IMR-90 (cell line): ENCODE data around the gene CMTM8. TPM values are rescaled to one million over a fixed set of nuclear protein-coding genes. Genes with fewer than 3 reads are reported as not detected.

ENCODE experiments used
- ATAC-seq: fragments of 200-7000 bp; cut with Tn5 transposase; 2 replicates; pipeline ENCODE4 v1.9.1; 2020; ENCODE audit warnings: low read depth, mild to moderate bottlenecking, moderate library complexity
- BruUV-seq: library from RNA; stranded (reverse); fragments of 400-500 nt; replicated peaks from 2 replicates; lab custom pipeline; 2021; lab: Mats Ljungman, UMichigan
- CTCF ChIA-PET: fragments of 300-600 bp; formaldehyde crosslinking; extraction: SDS; loops from one replicate; lab custom pipeline; 2021; ENCODE audit warnings: antibody characterized with exemption; lab: Yijun Ruan, JAX
- POLR2A ChIA-PET: fragments of 300-600 bp; sonication (Branson Sonifier 250); formaldehyde crosslinking; loops from one replicate; lab custom pipeline; 2022; ENCODE audit warnings: antibody characterized with exemption; ENCODE audit not compliant: unreplicated experiment; lab: Charles Lee
- DNase-seq: peaks from one replicate; pipeline ENCODE4 v3.0.0; 2013
- H2AFZ ChIP-seq: replicated peaks from 2 replicates; pipeline ENCODE3; 2013; ENCODE audit warnings: low read length, mild to moderate bottlenecking; ENCODE audit not compliant: poor library complexity
- H2AK5ac ChIP-seq: 2 replicates; pipeline ENCODE4 v1.6.1; 2013; ENCODE audit warnings: low read depth, low read length, inconsistent platforms
- H2AK9ac ChIP-seq: replicated peaks from 2 replicates; pipeline ENCODE3; 2013; ENCODE audit warnings: mild to moderate bottlenecking, low read depth, low read length, moderate library complexity; ENCODE audit not compliant: poor library complexity
- H2BK120ac ChIP-seq: 2 replicates; pipeline ENCODE4 v1.6.1; 2013; ENCODE audit warnings: low read depth, low read length, inconsistent platforms
- H2BK15ac ChIP-seq: 3 replicates; pipeline ENCODE4 v1.6.1; 2013; ENCODE audit warnings: low read depth, low read length, inconsistent platforms
- H2BK20ac ChIP-seq: 2 replicates; pipeline ENCODE4 v1.6.1; 2013; ENCODE audit warnings: low read depth, mild to moderate bottlenecking, inconsistent platforms, low read length, moderate library complexity
- H2BK5ac ChIP-seq: 2 replicates; pipeline ENCODE4 v1.6.1; 2013; ENCODE audit warnings: mild to moderate bottlenecking, low read depth, low read length, inconsistent platforms; ENCODE audit not compliant: poor library complexity, severe bottlenecking
- H3K14ac ChIP-seq: replicated peaks from 2 replicates; pipeline ENCODE4 v1.6.1; 2013; ENCODE audit warnings: low read depth, low read length, inconsistent platforms
- H3K18ac ChIP-seq: 2 replicates; pipeline ENCODE4 v1.6.1; 2013; ENCODE audit warnings: low read depth, low read length, control low read depth
- H3K23ac ChIP-seq: 2 replicates; pipeline ENCODE4 v1.6.1; 2013; ENCODE audit warnings: low read depth, low read length, inconsistent platforms
- H3K27ac ChIP-seq: 2 replicates; pipeline ENCODE4 v1.5.1; 2013; ENCODE audit warnings: mild to moderate bottlenecking, control low read depth, low read length; ENCODE audit not compliant: insufficient read depth
- H3K27me3 ChIP-seq: 2 replicates; pipeline ENCODE4 v1.6.1; 2013; ENCODE audit warnings: low read length; ENCODE audit not compliant: control insufficient read depth, insufficient read depth
- H3K36me3 ChIP-seq: 2 replicates; pipeline ENCODE4 v1.6.1; 2013; ENCODE audit warnings: low read length, mixed read lengths; ENCODE audit not compliant: control insufficient read depth, insufficient read depth
- H3K4ac ChIP-seq: 2 replicates; pipeline ENCODE4 v1.6.1; 2013; ENCODE audit warnings: low read depth, low read length, inconsistent platforms
- H3K4me1 ChIP-seq: 2 replicates; pipeline ENCODE4 v1.6.1; 2013; ENCODE audit warnings: low read length, mixed read lengths; ENCODE audit not compliant: control insufficient read depth, insufficient read depth
- H3K4me2 ChIP-seq: 2 replicates; pipeline ENCODE4 v1.6.1; 2013; ENCODE audit warnings: low read depth, mild to moderate bottlenecking, control low read depth, low read length, moderate library complexity
- H3K4me3 ChIP-seq: 2 replicates; pipeline ENCODE4 v1.5.1; 2013; ENCODE audit warnings: low read depth, mild to moderate bottlenecking, control low read depth, low read length, moderate library complexity; ENCODE audit not compliant: insufficient read depth
- H3K56ac ChIP-seq: 2 replicates; pipeline ENCODE4 v1.6.1; 2013; ENCODE audit warnings: low read length, inconsistent platforms; ENCODE audit not compliant: insufficient read depth; ENCODE audit errors: extremely low read depth
- H3K79me1 ChIP-seq, 2 experiments: 2 replicates each; pipeline ENCODE4 v1.6.1; 2013; ENCODE audit warnings: low read length in 2 of 2, inconsistent platforms in 1 of 2, low read depth in 1 of 2
- H3K9ac ChIP-seq: 2 replicates; pipeline ENCODE4 v1.6.1; 2013; ENCODE audit warnings: low read depth, low read length, control low read depth
- H3K9me1 ChIP-seq: 2 replicates; pipeline ENCODE4 v1.6.1; 2013; ENCODE audit warnings: low read length, inconsistent platforms; ENCODE audit not compliant: insufficient read depth
- H3K9me3 ChIP-seq: 2 replicates; pipeline ENCODE4 v1.6.1; 2013; ENCODE audit warnings: low read length; ENCODE audit not compliant: control insufficient read depth, insufficient read depth
- H4K20me1 ChIP-seq: 2 replicates; pipeline ENCODE4 v1.6.1; 2013; ENCODE audit warnings: low read length, inconsistent platforms; ENCODE audit not compliant: insufficient read depth
- H4K5ac ChIP-seq: 2 replicates; pipeline ENCODE4 v1.6.1; 2013; ENCODE audit warnings: mild to moderate bottlenecking, low read depth, low read length, control low read depth
- H4K8ac ChIP-seq, 2 experiments: 2 replicates each; pipeline ENCODE4 v1.6.1; 2013; ENCODE audit warnings: low read depth in 2 of 2, low read length in 2 of 2, control low read depth in 1 of 2, inconsistent platforms in 1 of 2
- H4K91ac ChIP-seq: 2 replicates; pipeline ENCODE4 v1.6.1; 2013; ENCODE audit warnings: low read depth, low read length, inconsistent platforms; ENCODE audit not compliant: insufficient read depth
- BHLHE40 ChIP-seq: fragments of 150-350 bp; IDR thresholded peaks from 2 replicates; pipeline ENCODE4 v1.6.1; 2016; ENCODE audit warnings: mild to moderate bottlenecking, low read depth, low read length
- CEBPB ChIP-seq: IDR thresholded peaks from 2 replicates; pipeline ENCODE4 v1.6.1; 2012; ENCODE audit warnings: low read depth, low read length, improper control_type of control experiment
- CHD1 ChIP-seq: IDR thresholded peaks from 2 replicates; pipeline ENCODE4 v1.6.1; 2012; ENCODE audit warnings: low read depth, low read length, improper control_type of control experiment
- ELK1 ChIP-seq: fragments of 150-350 bp; IDR thresholded peaks from 2 replicates; pipeline ENCODE4 v1.6.1; 2016; ENCODE audit warnings: low read depth, mild to moderate bottlenecking, low read length, moderate library complexity, borderline replicate concordance
- FOS ChIP-seq: fragments of 150-350 bp; IDR thresholded peaks from 2 replicates; pipeline ENCODE4 v1.6.1; 2016; ENCODE audit warnings: low read depth, low read length
- MAFK ChIP-seq: IDR thresholded peaks from 2 replicates; pipeline ENCODE4 v1.6.1; 2012; ENCODE audit warnings: low read depth, low read length, improper control_type of control experiment
- MXI1 ChIP-seq: IDR thresholded peaks from 2 replicates; pipeline ENCODE4 v1.6.1; 2012; ENCODE audit warnings: low read depth, mild to moderate bottlenecking, low read length, moderate library complexity, borderline replicate concordance
- NFE2L2 ChIP-seq: fragments of 150-350 bp; IDR thresholded peaks from 2 replicates; pipeline ENCODE4 v1.6.1; 2016; ENCODE audit warnings: low read depth, mild to moderate bottlenecking, low read length
- POLR2A ChIP-seq: IDR thresholded peaks from 2 replicates; pipeline ENCODE4 v1.6.1; 2012; ENCODE audit warnings: mild to moderate bottlenecking, low read depth, low read length
- RAD21 ChIP-seq: IDR thresholded peaks from 2 replicates; pipeline ENCODE4 v1.6.1; 2012; ENCODE audit warnings: low read length, improper control_type of control experiment
- RCOR1 ChIP-seq: IDR thresholded peaks from 2 replicates; pipeline ENCODE4 v1.6.1; 2012; ENCODE audit warnings: mild to moderate bottlenecking, low read length, improper control_type of control experiment; ENCODE audit not compliant: insufficient replicate concordance
- RFX5 ChIP-seq: IDR thresholded peaks from 2 replicates; pipeline ENCODE4 v1.8.0; 2012; ENCODE audit warnings: low read depth, mild to moderate bottlenecking, low read length, moderate library complexity
- SMC3 ChIP-seq: fragments of 150-350 bp; IDR thresholded peaks from 2 replicates; pipeline ENCODE4 v1.6.1; 2016; ENCODE audit warnings: low read depth, mild to moderate bottlenecking, antibody characterized with exemption, low read length, moderate library complexity
- WGBS, 2 experiments: methylation state at CpG; one replicate each; pipeline versions ENCODE4 v1.1.5 to v1.1.7; 2013; ENCODE audit warnings: missing lambda C conversion rate in 2 of 2; ENCODE audit not compliant: insufficient read length in 1 of 2; ENCODE audit errors: extremely low coverage in 2 of 2; 5-methylcytosine and 5-hydroxymethylcytosine counted together
- dilution Hi-C: fragments of 300-500 bp; cut with HindIII; formaldehyde crosslinking; loops from one replicate; pipeline ENCODE4 v1.14.3; 2018; ENCODE audit warnings: low sequenced_read_pairs; ENCODE audit not compliant: unreplicated experiment
- in situ Hi-C: fragments of 300-500 bp; cut with MboI; formaldehyde crosslinking; loops from 3 replicates; pipeline ENCODE4 v1.14.3; 2019; ENCODE audit warnings: low sequenced_read_pairs, inconsistent platforms, mixed read lengths
- intact Hi-C: fragments of 100-400 bp; cut with micrococcal nuclease; formaldehyde crosslinking; loops from 2 replicates; pipeline ENCODE4 v1.10.0; 2022
- polyA plus RNA-seq, 3 experiments: library from polyadenylated mRNA; depleted of rRNA; stranded (reverse); fragments of >200 nt; gene quantifications; 2 replicates each; pipeline ENCODE4 v1.2.3, GENCODE V29; 2012; ENCODE audit warnings: low replicate concordance in 1 of 3
- total RNA-seq: library from RNA; depleted of rRNA; stranded (reverse); fragments of >200 nt; gene quantifications from 2 replicates; pipeline ENCODE4 v1.2.3, GENCODE V29; 2012
- TF ChIP-seq, protein P1 (sequence below): fragments of 150-350 bp; IDR thresholded peaks from 2 replicates; pipeline ENCODE4 v1.6.1; 2017; ENCODE audit warnings: mild to moderate bottlenecking, antibody characterized with exemption, low read length, low read depth
- TF ChIP-seq, protein P2 (sequence below): conservative IDR thresholded peaks from 2 replicates; pipeline ENCODE4 v1.5.1; 2012; ENCODE audit warnings: mild to moderate bottlenecking, low read depth, low read length, improper control_type of control experiment

Gene CMTM8
- total and polyA plus RNA-seq, 2 of the 4 experiments (the other 2 are of a cell fraction), result 0.15 TPM; not detected in 1

GRCh38 chr3:32410367-32411246, 172.1 kb downstream of the CMTM8 start:
- Histone ChIP-seq H4K5ac (no peak overlapping the region), H3K4me3 (no peak overlapping the region), H3K79me1 (peaks cover 20 to 34% of the 10 kb centered on the region in 2 experiments; a peak in 3 of 4 replicates), H3K36me3 (no peaks in the 10 kb centered on the region), H3K18ac (no peak overlapping the region), H3K4me1 (no peaks in the 10 kb centered on the region), H2AK9ac (no peak overlapping the region), H3K4ac (no peak overlapping the region), H3K23ac (no peak overlapping the region), H2BK20ac (no peak overlapping the region), H4K8ac (no peak overlapping the region), H2BK120ac (no peak overlapping the region), H3K9me1 (peaks cover 5% of the 10 kb centered on the region), H3K27me3 (no peaks in the 10 kb centered on the region), H3K9ac (no peak overlapping the region), H4K20me1 (no peaks in the 10 kb centered on the region), H3K56ac (no peak overlapping the region), H3K27ac (no peak overlapping the region), H2BK15ac (no peak overlapping the region), H2AK5ac (no peak overlapping the region), H4K91ac (no peak overlapping the region), H3K4me2 (no peak overlapping the region), H2BK5ac (no peak overlapping the region), H3K14ac (no peak overlapping the region), H3K9me3 (no peaks in the 10 kb centered on the region), H2AFZ (no peak overlapping the region)
- ChIA-PET POLR2A (no interaction called here), CTCF (no interaction called here)
- ATAC-seq (no peak), DNase-seq (no peak)
- in situ Hi-C loops (no loop called here), dilution Hi-C loops (no loop called here), intact Hi-C loops (no loop called here)
- BruUV-seq, result no TSS peak
- WGBS, 2 experiments, result 83% methylated on average over 1 of the region's 10 CpGs; no CpG with 5 or more reads in 1 of the 2 experiments
- TF ChIP-seq, protein P1, sequence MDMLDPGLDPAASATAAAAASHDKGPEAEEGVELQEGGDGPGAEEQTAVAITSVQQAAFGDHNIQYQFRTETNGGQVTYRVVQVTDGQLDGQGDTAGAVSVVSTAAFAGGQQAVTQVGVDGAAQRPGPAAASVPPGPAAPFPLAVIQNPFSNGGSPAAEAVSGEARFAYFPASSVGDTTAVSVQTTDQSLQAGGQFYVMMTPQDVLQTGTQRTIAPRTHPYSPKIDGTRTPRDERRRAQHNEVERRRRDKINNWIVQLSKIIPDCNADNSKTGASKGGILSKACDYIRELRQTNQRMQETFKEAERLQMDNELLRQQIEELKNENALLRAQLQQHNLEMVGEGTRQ, result no peak
- TF ChIP-seq CHD1 (no peak), RFX5 (no peak), CEBPB (no peak), MXI1 (no peak), FOS (no peak), POLR2A (no peak), SMC3 (no peak), ELK1 (no peak), RCOR1 (no peak), RAD21 (no peak), MAFK (no peak), NFE2L2 (no peak), BHLHE40 (no peak)
- TF ChIP-seq, protein P2, sequence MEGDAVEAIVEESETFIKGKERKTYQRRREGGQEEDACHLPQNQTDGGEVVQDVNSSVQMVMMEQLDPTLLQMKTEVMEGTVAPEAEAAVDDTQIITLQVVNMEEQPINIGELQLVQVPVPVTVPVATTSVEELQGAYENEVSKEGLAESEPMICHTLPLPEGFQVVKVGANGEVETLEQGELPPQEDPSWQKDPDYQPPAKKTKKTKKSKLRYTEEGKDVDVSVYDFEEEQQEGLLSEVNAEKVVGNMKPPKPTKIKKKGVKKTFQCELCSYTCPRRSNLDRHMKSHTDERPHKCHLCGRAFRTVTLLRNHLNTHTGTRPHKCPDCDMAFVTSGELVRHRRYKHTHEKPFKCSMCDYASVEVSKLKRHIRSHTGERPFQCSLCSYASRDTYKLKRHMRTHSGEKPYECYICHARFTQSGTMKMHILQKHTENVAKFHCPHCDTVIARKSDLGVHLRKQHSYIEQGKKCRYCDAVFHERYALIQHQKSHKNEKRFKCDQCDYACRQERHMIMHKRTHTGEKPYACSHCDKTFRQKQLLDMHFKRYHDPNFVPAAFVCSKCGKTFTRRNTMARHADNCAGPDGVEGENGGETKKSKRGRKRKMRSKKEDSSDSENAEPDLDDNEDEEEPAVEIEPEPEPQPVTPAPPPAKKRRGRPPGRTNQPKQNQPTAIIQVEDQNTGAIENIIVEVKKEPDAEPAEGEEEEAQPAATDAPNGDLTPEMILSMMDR, result no peak
